ENCODE results near the gene CD37. TPM values are rescaled to one million over a fixed set of nuclear protein-coding genes. Genes with fewer than 3 reads are reported as not detected.
"Not testable (repeated sequence)": the region's sequence is repeated elsewhere in the genome, so short reads cannot be mapped to it uniquely, and the experiment has no call there.

Gene CD37
- total RNA-seq, 1 donor from 2014 or later = not detected

DNA sequence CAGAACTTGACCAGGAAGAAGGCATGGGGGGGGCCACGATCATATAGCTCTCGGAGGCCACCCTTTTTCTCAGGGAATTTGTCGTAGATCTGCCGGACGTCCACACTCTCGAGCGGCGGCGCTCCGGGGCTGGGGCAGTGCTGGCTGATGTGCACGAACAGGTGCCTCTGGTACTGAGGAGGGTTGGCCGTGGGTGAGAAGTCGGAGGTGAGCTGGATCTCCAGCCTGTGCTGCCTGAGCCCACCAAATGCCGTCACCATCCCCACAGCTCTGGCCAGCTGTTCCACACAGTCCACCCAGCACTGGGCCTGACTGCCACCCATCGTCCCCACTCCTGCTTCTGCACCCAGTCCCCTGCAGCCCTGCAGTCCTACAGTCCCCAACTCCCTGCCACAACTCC is 12.0 kb downstream of the CD37 start:
- DNase-seq (ENCODE audit: low read depth) = no peak

DNA sequence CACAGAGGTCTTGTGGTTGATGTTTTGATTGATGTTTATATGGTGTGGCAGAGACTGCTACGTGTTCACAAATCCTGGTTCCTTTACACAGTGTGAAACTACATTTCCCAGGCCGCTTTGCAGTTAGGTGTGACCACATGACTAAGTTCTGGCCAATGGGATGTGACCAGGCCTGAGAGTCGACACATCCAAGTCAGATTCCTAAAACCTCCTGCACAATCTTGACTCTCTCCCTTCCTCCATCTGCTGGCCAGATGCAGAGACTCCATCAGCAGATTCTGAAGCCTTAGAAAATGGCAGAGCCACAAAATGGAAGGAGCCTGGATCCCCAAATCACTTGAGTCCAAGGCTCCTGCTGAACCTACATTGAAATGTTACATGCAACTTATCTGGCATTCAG is 12.6 kb downstream of the CD37 start:
- peak; percentile 53 for DNase-seq (ENCODE audit: low read depth)

DNA sequence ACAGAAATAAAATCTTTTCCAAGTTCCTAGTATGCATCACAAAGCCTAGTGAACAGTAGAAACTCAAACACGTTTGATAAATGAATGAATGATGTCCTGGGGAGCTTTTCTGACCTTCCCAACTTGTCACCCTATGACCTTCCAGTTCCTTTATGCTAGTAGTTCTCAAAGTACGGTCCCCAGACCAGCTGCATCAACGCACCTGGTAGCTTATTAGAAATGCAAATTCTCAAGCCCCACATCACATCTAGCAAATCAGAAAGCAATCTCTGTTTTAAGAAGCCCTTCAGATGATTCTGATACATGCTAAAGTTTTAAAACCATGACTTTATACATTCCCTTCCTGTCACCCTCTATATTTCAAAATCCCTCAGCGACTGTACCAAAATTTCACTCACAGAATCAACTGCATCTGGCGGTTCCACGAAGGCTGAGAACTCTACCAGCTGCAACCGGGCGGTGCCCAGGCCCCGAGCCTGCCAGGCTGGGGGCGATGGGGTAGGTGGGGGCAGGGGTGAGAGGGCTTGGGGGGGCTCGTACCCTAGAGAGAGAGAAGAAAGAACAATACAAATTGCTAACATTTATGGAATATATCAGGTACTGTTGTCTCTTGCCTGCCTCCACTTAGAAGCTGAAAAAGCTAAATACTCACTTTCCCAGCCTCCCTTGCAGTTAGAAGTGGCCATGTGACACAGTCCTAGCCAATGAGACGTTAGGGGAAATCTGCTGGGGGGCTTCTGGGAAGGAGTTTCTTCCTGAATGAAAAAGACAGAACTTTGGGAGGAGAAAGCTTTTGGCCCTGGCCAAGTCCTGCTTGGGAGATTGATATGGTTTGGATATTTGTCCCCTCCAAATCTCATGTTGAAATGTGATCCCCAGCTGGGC is 13.3 kb downstream of the CD37 start:
- DNase-seq (ENCODE audit: low read depth) = no peak

DNA sequence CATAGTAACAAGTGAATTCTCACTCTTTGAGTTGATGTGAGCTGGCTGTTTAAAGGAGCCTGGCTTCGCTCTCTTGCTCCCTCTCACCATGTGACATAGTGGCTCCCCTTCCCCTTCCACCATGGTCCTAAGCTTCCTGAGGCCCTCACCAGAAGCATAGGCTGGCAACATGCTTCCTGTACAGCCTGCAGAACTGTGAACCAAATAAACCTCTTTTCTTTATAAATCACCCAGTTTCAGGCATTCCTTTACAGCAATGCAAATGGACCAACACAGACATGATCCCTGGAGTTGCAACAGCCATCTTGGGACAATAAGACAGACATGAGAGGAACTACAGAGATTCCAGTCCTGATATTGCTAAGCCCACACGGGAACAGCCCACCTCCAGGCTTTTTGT is 14.4 kb downstream of the CD37 start:
- no peak for DNase-seq (ENCODE audit: low read depth)

DNA sequence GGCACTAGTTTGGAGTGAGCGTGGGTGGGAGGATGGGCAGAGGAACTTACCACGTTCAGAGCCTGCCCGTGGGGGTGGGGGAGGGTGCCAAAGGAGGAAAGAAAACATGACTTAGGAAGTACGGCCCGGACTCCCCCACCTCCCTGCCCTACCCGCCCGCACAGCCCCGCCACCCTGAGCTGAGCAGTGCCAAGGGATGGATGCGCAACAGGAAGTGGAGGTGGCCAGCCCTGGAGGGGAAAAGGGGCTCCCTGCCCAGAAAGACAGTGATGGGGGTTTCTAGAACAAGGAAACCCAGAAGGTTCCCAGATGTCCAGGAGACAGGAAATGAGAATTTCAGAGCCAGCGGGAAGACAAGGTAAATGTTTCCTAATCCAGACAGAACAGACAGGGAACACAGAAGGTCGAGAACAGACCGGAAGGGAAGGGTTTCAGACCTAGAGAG is 20.7 kb downstream of the CD37 start:
- no peak for DNase-seq (ENCODE audit: low read depth)

DNA sequence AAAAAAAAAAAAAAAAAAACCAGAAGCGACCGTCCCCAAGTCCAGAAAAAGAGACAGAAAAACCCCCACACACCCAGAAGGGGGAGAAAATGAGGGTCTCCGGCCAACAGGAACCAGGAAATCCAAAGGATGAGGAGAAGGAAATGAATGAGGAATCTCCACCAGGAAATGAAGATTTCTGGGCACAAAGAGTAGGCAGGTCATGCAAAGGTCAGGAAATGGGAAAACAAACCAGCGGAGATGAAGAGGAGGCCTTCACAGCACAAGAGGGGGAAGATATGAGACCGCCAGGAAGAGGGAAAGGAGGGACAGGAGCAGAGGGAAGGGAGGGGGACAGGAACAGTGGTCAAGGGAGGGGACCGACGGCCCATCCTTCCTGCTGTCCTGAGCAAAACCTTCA is 21.2 kb downstream of the CD37 start:
- DNase-seq (ENCODE audit: low read depth) = no peak

DNA sequence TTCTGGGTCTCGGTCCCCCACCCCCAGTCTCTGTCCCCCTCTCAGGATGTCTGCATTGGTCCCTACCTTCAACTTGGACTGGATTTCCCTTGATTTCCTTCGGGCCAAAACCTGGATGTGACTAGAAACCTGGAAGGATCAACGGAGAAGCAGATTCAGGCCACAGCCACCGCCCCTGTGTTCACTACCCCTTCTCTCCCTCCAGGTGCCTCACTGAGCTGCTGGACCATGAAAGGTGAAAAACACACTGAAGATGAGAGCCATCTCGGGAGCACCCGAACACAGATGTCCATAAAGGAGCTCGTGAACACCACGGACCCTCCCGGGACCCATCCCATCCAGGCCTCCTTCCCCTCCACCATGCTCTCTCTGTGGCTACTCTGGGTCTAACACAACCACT is 22.0 kb downstream of the CD37 start:
- DNase-seq (ENCODE audit: low read depth) = no peak

DNA sequence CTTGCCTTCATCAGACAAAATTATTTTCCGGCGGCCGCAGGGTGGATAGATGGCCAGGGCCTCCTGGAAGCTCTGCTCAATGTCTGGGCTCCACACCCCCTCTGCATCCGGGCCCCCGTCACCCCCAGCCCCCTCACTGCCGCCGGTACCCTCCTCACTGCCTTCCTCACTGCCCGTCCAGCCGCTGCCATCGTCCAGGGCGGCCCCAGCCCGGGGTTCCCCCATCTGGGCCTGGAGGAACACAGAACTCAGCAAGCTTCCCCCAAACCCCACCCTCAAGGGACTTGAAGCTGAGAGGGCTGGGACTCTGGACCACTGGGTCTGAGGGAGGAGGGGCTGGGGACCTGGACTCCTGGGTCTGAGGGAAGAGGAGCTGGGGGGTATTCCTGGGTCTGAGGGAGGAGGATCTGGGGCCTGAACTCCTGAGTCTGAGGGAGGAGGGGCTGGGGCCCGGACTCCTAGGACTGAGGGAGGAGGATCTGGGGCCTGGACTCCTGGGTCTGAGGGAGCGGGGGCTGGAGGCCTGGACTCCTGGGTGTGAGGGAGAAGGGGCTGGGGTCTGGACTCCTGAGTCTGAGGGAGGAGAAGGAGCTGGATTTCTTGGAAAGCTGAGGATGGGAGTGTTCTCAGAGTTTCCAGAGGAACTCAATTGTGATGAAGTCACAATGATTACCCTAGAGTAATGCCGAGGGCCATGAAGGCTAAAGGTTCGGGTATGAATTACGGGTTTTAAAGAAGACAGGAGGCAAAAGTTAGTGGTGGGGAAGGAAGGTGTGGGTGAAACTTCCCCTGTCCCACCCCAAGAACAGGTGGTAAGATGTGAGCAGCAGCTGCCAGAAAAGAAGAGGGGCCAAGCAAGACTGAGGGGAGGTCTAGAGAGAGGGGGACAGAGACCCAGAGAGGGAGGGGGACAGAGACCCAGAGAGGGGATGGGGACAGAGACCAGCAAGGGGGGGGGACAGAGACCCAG is 24.9 kb downstream of the CD37 start:
- DNase-seq (ENCODE audit: low read depth) = no peak

DNA sequence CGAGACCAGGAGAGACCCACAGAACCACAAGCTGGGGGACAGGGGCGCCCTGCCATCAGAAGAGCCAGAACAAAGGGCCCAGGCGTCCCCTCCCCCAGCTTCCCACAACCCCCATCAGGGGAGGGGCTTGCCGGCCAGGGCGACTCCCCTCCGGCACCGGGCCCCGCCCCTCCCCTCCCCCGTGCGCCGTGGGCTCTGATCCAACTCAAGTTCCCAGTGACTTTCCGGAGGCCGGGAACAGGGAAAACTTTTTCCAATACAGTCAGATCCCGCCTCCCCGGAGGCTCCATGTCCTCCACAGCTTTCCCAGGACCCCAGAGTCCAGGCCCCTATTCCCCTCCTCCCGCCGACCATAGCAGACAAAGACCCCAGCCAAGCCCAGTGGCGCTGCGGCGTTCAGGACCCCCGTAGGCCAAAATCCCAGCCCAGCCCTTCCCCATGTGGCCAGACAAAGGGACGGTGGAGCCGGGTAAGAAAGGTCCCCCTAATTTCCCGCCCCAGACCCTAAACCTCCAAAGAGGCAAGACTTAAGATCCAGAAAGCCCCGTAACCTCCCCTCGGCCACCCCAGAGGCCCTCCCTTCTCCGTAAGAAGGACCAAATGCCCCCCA is 26.3 kb downstream of the CD37 start:
- DNase-seq (ENCODE audit: low read depth) = peak; percentile 56

DNA sequence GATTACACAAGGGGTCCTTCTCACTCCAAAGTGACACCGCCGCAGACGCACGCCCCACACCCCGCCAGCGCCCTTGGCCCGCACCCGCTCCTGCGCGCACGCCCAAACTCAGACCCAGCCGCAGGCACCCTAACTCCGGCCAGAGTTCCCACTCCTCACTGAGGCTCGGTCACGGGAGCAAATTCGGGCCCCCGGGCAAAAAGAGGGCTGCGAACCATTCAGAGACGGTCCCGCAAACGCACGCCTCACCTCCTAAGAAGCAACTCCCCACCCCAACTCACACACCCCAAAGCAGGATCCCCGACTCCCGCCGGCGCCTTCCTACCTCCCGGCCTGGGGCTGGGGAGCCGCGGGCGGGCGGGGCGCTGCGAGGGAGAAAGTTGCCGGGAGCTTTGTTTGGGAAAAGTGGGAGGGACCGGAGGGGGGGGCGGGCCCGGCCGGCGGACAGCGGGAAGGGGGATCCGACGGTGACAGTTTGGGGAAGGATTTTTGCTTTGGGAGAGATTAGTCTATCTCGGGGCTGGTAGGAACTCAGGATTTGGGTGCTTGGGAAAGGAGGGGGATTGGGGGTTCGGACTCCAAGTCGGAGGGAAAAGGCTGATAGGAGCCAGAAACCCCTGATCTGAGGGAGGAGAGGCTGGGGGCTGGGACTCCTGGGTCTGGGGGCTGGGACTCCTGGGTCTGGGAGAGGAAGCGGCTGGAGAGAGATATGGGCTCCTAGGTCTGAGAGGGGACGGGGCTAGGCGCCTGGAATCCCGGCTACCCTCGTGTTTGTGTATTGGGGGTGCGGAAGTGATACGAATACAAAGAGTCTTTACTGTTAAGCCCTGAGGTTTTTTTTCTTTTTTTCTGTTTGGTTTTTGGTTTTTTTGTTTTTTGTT is 27.1 kb downstream of the CD37 start, which contains the start of gene TEAD2:
Gene TEAD2 (minus strand): TSS at position 369 of the 881 bp plus-strand sequence. CDS start 2,341 bp downstream, outside the sequence.
- DNase-seq (ENCODE audit: low read depth) = no peak

DNA sequence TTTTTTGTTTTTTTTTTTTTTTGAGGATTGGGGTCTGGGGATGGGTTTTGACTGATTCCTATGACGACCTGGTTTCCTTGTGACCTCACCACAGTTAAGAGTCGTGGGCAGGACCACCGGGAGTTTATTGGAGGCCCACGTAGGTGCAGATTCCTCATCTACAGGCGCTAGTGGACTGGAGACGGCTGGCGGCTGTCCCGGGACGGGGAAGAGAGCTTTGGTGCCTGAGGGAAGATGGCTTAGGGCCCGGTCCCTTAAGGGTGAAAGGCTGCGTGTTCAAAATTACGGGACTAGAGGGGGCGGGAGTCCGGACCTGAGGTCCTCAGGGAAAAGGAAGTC is 27.7 kb downstream of the CD37 start:
- DNase-seq (ENCODE audit: low read depth) = peak; percentile 3

DNA sequence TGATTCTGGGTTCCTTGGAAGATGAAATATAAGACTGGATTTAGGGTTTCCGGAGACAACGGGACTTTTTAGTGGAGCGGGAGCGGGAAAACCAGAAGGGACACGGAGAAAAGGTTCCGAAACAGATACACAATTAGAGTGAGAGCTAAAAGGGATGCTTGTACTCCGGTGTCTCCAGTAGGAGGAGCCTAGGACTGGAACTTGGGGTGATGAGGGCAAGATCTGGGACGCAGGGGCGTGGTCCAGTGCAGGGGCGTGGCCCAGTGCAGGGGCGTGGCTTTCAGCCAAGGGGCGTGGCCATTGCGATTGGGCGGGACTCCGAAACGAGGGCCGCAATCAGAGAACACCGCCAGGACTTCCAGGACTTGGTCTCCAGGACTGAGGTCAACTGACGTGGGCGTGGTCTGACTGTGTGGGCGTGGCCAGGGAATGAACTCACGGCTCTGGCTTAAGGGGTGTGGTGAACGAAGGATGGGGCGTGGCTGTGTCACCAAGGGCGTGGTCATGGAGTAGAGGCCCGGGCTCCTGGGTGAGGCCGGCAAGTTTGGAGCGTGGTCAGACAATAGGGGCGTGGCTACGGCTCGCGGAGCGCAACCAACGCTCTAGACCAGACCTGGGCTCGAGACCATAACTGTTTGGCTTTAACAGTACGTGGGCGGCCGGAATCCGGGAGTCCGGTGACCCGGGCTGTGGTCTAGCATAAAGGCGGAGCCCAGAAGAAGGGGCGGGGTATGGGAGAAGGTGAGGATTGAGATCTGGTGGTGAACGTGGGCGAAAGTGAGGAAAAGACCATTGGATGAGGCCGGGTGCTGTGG is 28.3 kb downstream of the CD37 start, which contains the start of gene DKKL1:
Gene DKKL1 (plus strand): TSS at position 610 of the 815 bp plus-strand sequence. CDS start 122 bp downstream, at position 732.
- peak; percentile 97 for DNase-seq (ENCODE audit: low read depth)

DNA sequence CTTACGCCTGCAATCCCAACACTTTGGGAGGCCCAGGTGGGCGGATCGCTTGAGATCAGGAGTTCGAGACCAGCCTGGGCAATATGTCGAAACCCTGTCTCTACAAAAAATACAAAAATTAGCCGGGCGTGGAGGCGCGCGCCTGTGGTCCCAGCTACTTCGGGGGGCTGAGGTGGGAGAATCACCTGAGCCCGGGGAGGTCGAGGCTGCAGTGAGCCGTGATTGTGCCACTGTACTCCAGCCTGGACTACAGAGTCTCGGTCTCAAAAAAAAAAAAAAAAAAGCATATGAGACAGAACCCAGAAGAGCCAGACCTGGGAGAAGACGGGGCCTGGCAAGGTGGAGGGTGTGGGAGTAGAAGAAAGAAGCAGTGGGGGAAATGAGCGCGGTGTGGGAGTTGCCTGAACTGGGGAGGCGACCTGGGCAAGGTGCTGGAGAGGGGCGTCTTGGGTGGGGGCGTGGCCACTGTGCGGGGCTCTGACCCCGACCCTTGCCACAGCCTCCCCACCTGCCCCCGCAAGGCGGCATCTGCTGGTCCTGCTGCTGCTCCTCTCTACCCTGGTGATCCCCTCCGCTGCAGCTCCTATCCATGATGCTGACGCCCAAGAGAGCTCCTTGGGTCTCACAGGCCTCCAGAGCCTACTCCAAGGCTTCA is 29.0 kb downstream of the CD37 start:
- DNase-seq (ENCODE audit: low read depth) = no peak

DNA sequence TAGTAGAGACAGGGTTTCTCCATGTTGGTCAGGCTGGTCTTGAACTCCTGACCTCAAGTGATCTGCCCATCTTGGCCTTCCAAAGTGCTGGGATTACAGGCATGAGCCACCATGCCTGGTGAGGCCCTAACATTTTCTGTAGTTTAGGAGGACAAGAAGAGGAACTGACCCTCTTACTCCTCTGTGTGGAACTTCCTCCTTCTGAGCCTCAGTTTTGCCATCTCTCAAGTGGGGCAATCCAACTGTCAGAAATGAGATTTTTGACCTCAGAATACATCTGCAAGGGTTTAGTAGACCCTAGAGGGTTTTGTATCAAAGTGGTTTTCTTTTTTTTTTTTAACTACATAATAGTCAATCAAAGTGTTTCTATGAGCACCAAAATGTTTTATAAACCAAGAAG is 30.9 kb downstream of the CD37 start:
- DNase-seq (ENCODE audit: low read depth) = no peak

DNA sequence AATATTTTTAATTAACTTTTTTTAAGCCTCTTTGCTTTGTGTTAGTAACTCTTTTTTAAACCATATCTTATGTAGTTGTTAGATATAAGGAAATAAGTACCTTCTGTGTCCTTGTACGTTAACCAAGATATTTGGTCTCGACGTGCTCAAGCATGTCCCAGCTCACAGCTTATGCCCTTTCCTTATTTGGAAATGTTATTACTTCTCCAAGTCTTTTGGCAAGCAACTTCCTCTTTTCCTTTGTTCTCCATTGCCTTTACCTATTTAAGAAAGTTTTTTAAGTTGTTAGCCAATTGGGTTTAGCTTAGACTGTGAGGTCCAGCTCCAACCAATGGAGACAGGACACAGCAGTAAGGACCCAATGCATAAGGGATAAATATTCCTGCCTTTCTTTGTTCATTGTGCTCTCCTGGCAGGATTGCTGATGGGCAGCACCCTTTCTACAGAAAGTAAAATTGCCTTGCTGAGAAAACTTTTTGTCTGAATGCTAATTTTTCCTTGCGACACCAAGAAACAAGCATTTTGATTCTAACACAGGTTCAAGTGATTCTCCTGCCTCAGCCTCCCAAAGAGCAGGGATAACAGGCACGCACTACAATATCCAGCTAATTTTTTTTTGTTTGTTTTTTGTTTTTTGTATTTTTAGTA is 33.6 kb downstream of the CD37 start:
- no peak for DNase-seq (ENCODE audit: low read depth)

DNA sequence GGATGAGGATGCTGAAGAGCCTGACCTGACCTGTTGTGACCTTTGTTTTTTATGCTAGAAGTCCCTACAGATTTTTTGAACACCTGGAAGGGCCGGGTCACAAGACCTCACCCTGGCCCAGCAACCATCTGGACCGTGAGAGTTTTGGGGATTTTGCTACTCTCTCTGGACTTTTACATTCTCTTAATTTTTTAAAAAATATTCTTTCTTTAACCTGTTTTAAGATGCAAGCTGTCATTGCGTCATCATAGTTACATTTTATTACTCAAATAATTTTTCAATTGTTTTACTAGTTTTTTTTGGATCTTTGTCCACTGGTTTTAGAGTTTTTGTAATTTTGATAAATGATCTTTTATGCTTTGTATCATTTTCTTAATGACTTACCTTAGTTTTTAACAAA is 36.0 kb downstream of the CD37 start:
- no peak for DNase-seq (ENCODE audit: low read depth)

DNA sequence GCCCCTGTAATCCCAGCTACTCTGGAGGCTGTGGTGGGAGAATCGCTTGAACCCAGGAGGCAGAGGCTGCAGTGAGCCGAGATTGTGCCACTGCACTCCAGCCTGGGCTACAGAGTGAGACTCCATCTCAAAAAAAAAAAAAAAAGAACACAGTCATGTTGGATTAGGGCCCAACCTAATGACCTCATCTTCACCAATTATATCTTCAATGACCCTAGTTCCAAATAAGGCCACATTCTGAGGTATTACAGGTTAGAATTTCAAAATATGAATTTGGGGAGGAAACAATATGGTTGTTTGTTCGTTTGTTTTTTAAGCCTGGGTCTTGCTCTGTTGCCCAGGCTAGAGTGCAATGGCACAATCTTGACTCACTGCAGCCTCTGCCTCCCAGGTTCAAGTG is 38.0 kb downstream of the CD37 start:
- not testable (repeated sequence) for DNase-seq (ENCODE audit: low read depth)

DNA sequence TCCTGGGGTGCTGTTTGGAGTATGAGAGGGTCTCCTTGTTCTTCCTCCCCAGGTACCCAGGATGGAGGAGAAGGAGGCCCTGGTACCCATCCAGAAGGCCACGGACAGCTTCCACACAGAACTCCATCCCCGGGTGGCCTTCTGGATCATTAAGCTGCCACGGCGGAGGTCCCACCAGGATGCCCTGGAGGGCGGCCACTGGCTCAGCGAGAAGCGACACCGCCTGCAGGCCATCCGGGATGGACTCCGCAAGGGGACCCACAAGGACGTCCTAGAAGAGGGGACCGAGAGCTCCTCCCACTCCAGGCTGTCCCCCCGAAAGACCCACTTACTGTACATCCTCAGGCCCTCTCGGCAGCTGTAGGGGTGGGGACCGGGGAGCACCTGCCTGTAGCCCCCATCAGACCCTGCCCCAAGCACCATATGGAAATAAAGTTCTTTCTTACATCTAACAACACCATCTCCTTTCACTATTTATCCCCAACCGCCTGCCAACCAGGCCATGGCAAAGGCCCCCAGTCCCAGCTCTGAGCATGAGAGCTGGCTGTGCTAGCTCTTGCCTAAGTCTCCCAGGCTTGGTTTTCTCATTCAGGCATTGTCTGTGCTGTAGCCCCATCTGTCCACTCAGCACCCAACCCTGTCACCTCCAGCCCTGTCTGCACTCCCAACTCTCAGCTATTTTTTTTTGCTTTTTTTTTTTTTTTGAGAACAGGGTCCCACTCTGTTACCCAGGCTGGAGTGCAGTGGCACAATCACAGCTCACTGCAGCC is 39.6 kb downstream of the CD37 start:
- no peak for DNase-seq (ENCODE audit: low read depth)
